Ureter (tissue), 1 donor: ENCODE results near the gene IFNA16. TPM values are rescaled to one million over a fixed set of nuclear protein-coding genes. Genes with fewer than 3 reads are reported as not detected.
"Not testable (repeated sequence)": the region's sequence is repeated elsewhere in the genome, so short reads cannot be mapped to it uniquely, and the experiment has no call there.

Source experiments
- DNase-seq: peaks from one replicate; pipeline ENCODE4 v3.0.0-alpha.2; 2020; ENCODE audit warnings: low spot score
- total RNA-seq: library from RNA; stranded (reverse); gene quantifications from one replicate; pipeline ENCODE4 v1.2.4, GENCODE V29; 2023
- donor health status: DM: yes; HTN: yes; CAD: no.

The IFNA16 gene
- total RNA-seq: not detected

GRCh38 chr9:21217211-21217610, at the start of gene IFNA16:
Gene IFNA16 (minus strand): TSS chr9:21217311. CDS start chr9:21217305, 6 bp downstream.
- not testable (repeated sequence) for DNase-seq

- DNase-seq: no peak
Measured at GRCh38 chr9:21265421-21266189, 48.5 kb upstream of the IFNA16 start.

- DNase-seq: no peak
Measured at GRCh38 chr9:21255538-21256212, 38.6 kb upstream of the IFNA16 start.

GRCh38 chr9:21252721-21253547, 35.8 kb upstream of the IFNA16 start:
- DNase-seq: no peak

GRCh38 chr9:21251638-21252037, 34.5 kb upstream of the IFNA16 start:
- DNase-seq: no peak

- DNase-seq: no peak
Measured at GRCh38 chr9:21251190-21251589, 34.1 kb upstream of the IFNA16 start.

GRCh38 chr9:21244836-21245235, 27.7 kb upstream of the IFNA16 start:
- no peak for DNase-seq

GRCh38 chr9:21239911-21240310, 22.8 kb upstream of the IFNA16 start, which contains the start of gene IFNA14:
Gene IFNA14 (minus strand): TSS chr9:21240005. CDS start chr9:21239935, 70 bp downstream.
- DNase-seq: no peak

- DNase-seq: not testable (repeated sequence)
Measured at GRCh38 chr9:21236360-21236714, 19.2 kb upstream of the IFNA16 start.

GRCh38 chr9:21235468-21236359, 18.6 kb upstream of the IFNA16 start:
- DNase-seq: not testable (repeated sequence)

GRCh38 chr9:21234153-21234687, 17.1 kb upstream of the IFNA16 start:
- no peak for DNase-seq

- no peak for DNase-seq
Measured at GRCh38 chr9:21233258-21233657, 16.1 kb upstream of the IFNA16 start.

GRCh38 chr9:21228122-21228521, 11.0 kb upstream of the IFNA16 start, which contains the start of gene IFNA17:
Gene IFNA17 (minus strand): TSS chr9:21228222. CDS start chr9:21228173, 49 bp downstream.
- no peak for DNase-seq

GRCh38 chr9:21213411-21214326, 3.4 kb downstream of the IFNA16 start:
- not testable (repeated sequence) for DNase-seq

GRCh38 chr9:21212160-21212559, 5.0 kb downstream of the IFNA16 start:
- DNase-seq: not testable (repeated sequence)

- not testable (repeated sequence) for DNase-seq
Measured at GRCh38 chr9:21210782-21211181, 6.3 kb downstream of the IFNA16 start.

GRCh38 chr9:21210311-21210710, 6.8 kb downstream of the IFNA16 start:
- no peak for DNase-seq

GRCh38 chr9:21207043-21207442, 10.1 kb downstream of the IFNA16 start, which contains the start of gene IFNA10:
Gene IFNA10 (minus strand): TSS chr9:21207143. CDS start chr9:21207097, 46 bp downstream.
- not testable (repeated sequence) for DNase-seq

GRCh38 chr9:21205204-21205603, 11.9 kb downstream of the IFNA16 start:
- no peak for DNase-seq
